Mucosa of descending colon (tissue), 3 donors: ENCODE measurements around the gene CLEC19A. TPM values are rescaled to one million over a fixed set of nuclear protein-coding genes. Genes with fewer than 3 reads are reported as not detected.

Source experiments
- ATAC-seq: fragments of 200-7000 bp; cut with Tn5 transposase; one replicate; pipeline ENCODE4 v1.9.1; 2020; ENCODE audit warnings: mild to moderate bottlenecking, moderate library complexity
- DNase-seq, 3 donors: peaks; one replicate each; pipeline ENCODE4 v3.0.0-alpha.2; 2020
- H3K36me3 ChIP-seq: fragments of 200-600 bp; one replicate; pipeline ENCODE4 v1.8.0; 2021; ENCODE audit warnings: low read depth, mild to moderate bottlenecking
- H3K4me1 ChIP-seq: fragments of 200-600 bp; one replicate; pipeline ENCODE4 v1.8.0; 2021; ENCODE audit warnings: low read depth, mild to moderate bottlenecking
- H3K4me3 ChIP-seq: fragments of 200-600 bp; one replicate; pipeline ENCODE4 v1.8.0; 2021; ENCODE audit warnings: mild to moderate bottlenecking
- H3K9me3 ChIP-seq: fragments of 200-600 bp; one replicate; pipeline ENCODE4 v1.8.0; 2021; ENCODE audit warnings: mild to moderate bottlenecking
- intact Hi-C, 2 donors: fragments of 100-400 bp; cut with DNase I in 1 of 2; cut with micrococcal nuclease in 1 of 2; formaldehyde crosslinking; loops; one replicate each; pipeline versions ENCODE4 v1.11.0 to v1.11.1; 2022; cut with DNase I, micrococcal nuclease
- total RNA-seq, 3 donors: library from RNA; stranded (reverse); fragmentation: NEBNext Ultra II Directional in 2 of 3; extraction: Animal tissue kit (Norgen Biotek cat#: 25700) in 2 of 3; gene quantifications; one replicate each; pipeline versions ENCODE4 v1.2.1 to v1.2.4, GENCODE V29; 2021 to 2023
- TF ChIP-seq, protein P1 (sequence below): fragments of 200-600 bp; IDR thresholded peaks from one replicate; pipeline ENCODE4 v1.8.0; 2022; ENCODE audit warnings: antibody characterized with exemption, mild to moderate bottlenecking
- donor health status: DM: no; HTN: no; CAD: no; lungs with moderate emphysema.
- donor health status: DM: no; HTN: no; CAD: no.
- donor health status: DM: no; HTN: yes; CAD: no.

CLEC19A gene
- total RNA-seq, 3 donors from 2014 or later: not detected

DNA sequence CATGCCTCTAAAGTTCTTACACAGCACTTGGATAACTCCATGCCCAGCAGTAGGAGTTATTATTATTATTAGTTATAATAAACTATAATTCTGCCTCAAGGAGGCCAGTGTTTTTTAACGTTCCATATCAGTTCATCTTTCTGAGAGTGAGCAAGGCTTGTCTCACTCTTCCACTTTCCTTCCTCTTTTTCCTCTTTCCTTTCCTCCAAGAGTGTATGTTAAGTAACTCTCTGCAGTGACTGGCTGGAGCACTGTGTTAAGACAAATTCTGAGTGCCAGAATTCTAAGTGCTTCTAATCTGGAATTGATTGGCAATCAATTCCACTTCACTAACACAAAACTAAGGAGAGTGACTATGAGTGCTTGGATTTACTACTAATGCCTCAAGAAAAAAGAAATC is 16.4 kb downstream of the CLEC19A start:
- ATAC-seq (no peak), DNase-seq (no peak)
- H3K4me3 ChIP-seq: no peak overlapping the region
- intact Hi-C loops: no loop called here
- no peaks in the 10 kb centered on the region for H3K9me3 ChIP-seq
- TF ChIP-seq, protein P1, sequence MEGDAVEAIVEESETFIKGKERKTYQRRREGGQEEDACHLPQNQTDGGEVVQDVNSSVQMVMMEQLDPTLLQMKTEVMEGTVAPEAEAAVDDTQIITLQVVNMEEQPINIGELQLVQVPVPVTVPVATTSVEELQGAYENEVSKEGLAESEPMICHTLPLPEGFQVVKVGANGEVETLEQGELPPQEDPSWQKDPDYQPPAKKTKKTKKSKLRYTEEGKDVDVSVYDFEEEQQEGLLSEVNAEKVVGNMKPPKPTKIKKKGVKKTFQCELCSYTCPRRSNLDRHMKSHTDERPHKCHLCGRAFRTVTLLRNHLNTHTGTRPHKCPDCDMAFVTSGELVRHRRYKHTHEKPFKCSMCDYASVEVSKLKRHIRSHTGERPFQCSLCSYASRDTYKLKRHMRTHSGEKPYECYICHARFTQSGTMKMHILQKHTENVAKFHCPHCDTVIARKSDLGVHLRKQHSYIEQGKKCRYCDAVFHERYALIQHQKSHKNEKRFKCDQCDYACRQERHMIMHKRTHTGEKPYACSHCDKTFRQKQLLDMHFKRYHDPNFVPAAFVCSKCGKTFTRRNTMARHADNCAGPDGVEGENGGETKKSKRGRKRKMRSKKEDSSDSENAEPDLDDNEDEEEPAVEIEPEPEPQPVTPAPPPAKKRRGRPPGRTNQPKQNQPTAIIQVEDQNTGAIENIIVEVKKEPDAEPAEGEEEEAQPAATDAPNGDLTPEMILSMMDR: no peak
- no peaks in the 10 kb centered on the region for H3K36me3 ChIP-seq
- H3K4me1 ChIP-seq: no peaks in the 10 kb centered on the region

DNA sequence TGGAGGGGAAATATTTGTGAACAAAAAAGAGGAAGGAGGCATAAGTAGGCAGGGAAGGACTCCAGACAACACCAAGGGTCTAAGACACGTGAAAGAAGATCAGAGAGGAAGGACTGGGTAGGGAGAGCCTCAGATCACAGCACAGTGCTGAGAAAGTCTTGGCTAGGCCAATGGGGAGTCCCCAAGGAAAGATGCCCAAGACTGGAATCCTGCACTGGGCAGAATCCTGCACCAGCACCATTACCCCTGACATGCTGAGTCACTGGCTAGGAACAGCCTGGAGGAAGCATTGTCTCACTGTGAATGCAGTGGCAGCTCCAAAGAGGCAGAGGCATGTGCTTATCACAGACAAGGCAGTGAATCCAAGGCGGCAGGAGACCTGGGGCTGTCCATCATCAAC is 19.2 kb downstream of the CLEC19A start:
- ATAC-seq: no peak
- intact Hi-C loops: no loop called here

DNA sequence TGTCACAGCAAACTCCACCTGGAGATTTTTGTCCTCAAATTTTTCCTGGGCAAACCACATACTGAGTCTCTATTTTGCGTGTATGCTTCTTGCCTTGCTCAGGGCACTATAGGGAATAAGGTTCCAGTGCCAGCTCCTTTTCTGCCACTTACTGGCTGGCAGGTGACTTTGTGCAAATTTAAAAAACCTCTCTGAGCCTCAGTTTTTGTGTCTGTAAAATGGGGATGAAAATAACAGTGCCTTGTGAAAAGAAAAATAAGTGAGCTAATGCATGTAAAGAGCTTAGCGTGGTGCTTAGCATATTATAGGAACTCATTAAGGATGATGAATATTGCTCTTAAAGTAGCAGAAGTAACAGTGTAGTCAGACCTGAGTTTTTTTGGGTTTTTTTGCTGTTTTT is 19.9 kb downstream of the CLEC19A start:
- TF ChIP-seq, protein P1: no peak
- H3K36me3 ChIP-seq: no peaks in the 10 kb centered on the region
- intact Hi-C loops: no loop called here
- no peaks in the 10 kb centered on the region for H3K4me1 ChIP-seq
- DNase-seq: no peak
- ATAC-seq: no peak
- H3K9me3 ChIP-seq: no peaks in the 10 kb centered on the region
- no peak overlapping the region for H3K4me3 ChIP-seq

More for the DNA sequence above, 19.2 kb downstream of the CLEC19A start:
- no peaks in the 10 kb centered on the region for H3K4me1 ChIP-seq
- H3K36me3 ChIP-seq: no peaks in the 10 kb centered on the region
- DNase-seq: no peak
- no peak overlapping the region for H3K4me3 ChIP-seq
- TF ChIP-seq, protein P1: no peak
- H3K9me3 ChIP-seq: no peaks in the 10 kb centered on the region

DNA sequence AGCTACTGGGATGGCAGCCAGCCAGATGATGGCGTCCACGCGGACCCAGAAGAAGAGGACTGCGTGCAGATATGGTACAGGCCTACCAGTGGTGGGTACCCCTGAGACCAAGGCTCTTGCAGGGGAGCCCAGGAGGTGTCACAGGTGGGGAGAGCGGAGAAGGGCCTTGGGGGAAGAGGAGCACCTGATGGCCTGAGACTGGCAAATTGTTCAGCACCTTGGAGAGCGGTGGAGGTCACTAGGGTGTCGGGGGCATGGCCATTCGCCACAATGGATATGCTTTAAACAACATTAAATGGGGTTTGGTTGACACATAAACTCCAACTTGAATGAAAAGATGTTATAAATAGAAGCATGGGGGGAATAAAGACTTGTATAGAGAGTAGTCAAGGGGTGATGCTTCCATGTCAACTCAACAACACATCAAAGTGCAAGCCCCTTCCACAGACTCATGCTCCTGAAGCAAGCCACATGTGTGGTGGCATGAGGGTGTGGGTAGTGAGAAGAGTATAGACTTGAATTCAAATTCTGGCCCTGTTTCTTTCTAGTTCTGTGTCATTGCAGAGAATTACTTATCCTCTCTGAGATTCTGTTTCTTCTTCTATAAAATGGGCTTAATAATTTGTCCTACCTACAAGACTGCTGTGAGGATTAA is 22.2 kb downstream of the CLEC19A start:
- intact Hi-C loops: no loop called here
- Histone ChIP-seq H3K4me1 (no peaks in the 10 kb centered on the region), H3K4me3 (no peak overlapping the region), H3K9me3 (no peaks in the 10 kb centered on the region), H3K36me3 (no peaks in the 10 kb centered on the region)
- ATAC-seq: no peak
- peak in 1 of 3 donors; percentile 9 for DNase-seq
- TF ChIP-seq, protein P1: no peak

DNA sequence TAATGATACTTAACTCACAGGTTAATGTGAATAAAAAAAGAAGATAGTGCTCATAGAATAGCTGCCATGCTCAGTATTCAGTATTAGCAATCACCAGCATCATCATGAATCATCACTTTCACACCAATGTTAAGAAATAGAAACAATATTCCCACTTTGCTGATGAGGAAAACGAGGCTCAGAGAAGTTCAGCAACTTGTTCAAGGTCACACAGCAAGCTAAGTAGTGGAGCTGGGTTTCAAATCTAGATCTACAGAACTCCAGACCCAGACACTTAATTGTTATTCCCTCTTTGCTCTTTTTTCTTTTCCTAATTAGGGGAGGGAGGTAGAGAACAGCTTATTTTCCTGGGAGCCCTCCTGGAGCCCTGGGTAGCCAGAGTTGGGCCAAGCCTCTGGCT is 22.9 kb downstream of the CLEC19A start:
- no peak for DNase-seq
- TF ChIP-seq, protein P1: no peak
- H3K4me1 ChIP-seq: no peaks in the 10 kb centered on the region
- no peak overlapping the region for H3K4me3 ChIP-seq
- ATAC-seq: no peak
- H3K36me3 ChIP-seq: no peaks in the 10 kb centered on the region
- no peaks in the 10 kb centered on the region for H3K9me3 ChIP-seq
- intact Hi-C loops: no loop called here

DNA sequence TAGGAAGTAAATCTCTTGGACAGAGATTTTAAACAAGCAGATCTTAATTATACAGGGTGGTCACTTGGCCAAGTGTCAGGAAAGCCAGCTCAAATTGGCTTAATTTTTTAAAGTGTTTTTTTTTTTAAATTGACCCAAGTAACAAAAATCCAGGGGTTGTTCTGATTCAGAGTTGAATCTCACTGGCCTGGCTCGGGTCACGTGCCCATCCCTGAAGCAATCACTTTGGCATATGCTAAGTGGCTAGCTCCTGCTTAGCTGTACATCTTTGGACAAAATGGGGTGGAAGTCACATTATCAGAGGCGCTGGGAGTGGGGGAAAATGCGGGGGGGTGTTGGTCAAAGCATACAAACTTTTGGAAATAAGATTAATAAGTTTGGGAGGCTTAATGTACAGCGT is 23.6 kb downstream of the CLEC19A start:
- no peaks in the 10 kb centered on the region for H3K4me1 ChIP-seq
- TF ChIP-seq, protein P1: no peak
- intact Hi-C loops: no loop called here

More for the DNA sequence above, 23.6 kb downstream of the CLEC19A start:
- no peaks in the 10 kb centered on the region for H3K9me3 ChIP-seq
- ATAC-seq (no peak), DNase-seq (no peak)
- no peaks in the 10 kb centered on the region for H3K36me3 ChIP-seq
- no peak overlapping the region for H3K4me3 ChIP-seq
